ENCODE results near the gene SYT2.

- no peak for TF ChIP-seq REST (IDR thresholded peaks at IDR 0.05; ENCODE audit: insufficient replicate concordance, low read depth)
- no peak for TF ChIP-seq CTCF (IDR thresholded peaks at IDR 0.05; ENCODE audit: insufficient read depth, low read length)
- no peak for TF ChIP-seq GABPA (IDR thresholded peaks at IDR 0.05; ENCODE audit: low read depth)
- no peak for TF ChIP-seq POLR2AphosphoS5 (IDR thresholded peaks at IDR 0.05; ENCODE audit: low read depth)
- TF ChIP-seq SPI1 (IDR thresholded peaks at IDR 0.05; ENCODE audit: borderline replicate concordance, low read depth): no peak
These were observed 72.1 kb downstream of the SYT2 start for GRCh38 chr1:202638019-202638700.
